Tibial nerve (tissue), 4 donors: Measurements from ENCODE around the gene IL37. TPM values are rescaled to one million over a fixed set of nuclear protein-coding genes. Genes with fewer than 3 reads are reported as not detected.
"Not testable (repeated sequence)": the region's sequence is repeated elsewhere in the genome, so short reads cannot be mapped to it uniquely, and the experiment has no call there.

Experiments
- DNase-seq, 2 donors: peaks; one replicate each; pipeline ENCODE4 v3.0.0-alpha.2; 2019; ENCODE audit warnings: low spot score in 2 of 2
- H3K27ac ChIP-seq, 4 donors: fragments of 200-600 bp; sonication (generic) in 3 of 4; one replicate each; pipeline ENCODE4 v1.5.1; 2017 to 2019; ENCODE audit warnings: mild to moderate bottlenecking in 1 of 4
- H3K27me3 ChIP-seq, 2 donors: fragments of 200-600 bp; sonication (generic) in 1 of 2; one replicate each; pipeline versions ENCODE4 v1.5.1 to v1.6.0; 2017 to 2019
- H3K36me3 ChIP-seq, 3 donors: fragments of 200-600 bp; sonication (generic); one replicate each; pipeline ENCODE4 v1.5.1; 2018 to 2019
- H3K4me1 ChIP-seq, 4 donors: fragments of 200-600 bp; sonication (generic) in 3 of 4; one replicate each; pipeline ENCODE4 v1.5.1; 2017 to 2019
- H3K4me3 ChIP-seq, 4 donors: fragments of 200-600 bp; sonication (generic) in 3 of 4; one replicate each; pipeline ENCODE4 v1.5.1; 2017 to 2019; ENCODE audit warnings: mild to moderate bottlenecking in 1 of 4, moderate library complexity in 1 of 4
- H3K9me3 ChIP-seq, 4 donors: fragments of 200-600 bp; sonication (generic) in 3 of 4; one replicate each; pipeline ENCODE4 v1.5.1; 2017 to 2019
- EP300 ChIP-seq, 2 donors: sonication (generic); formaldehyde crosslinking; IDR thresholded peaks; one replicate each; pipeline ENCODE4 v1.6.1; 2017; ENCODE audit warnings: antibody characterized with exemption in 2 of 2, mild to moderate bottlenecking in 1 of 2
- POLR2A ChIP-seq, 2 donors: fragments of 450-650 bp; IDR thresholded peaks; one replicate each; pipeline ENCODE4 v1.6.1; 2017; ENCODE audit warnings: antibody characterized with exemption in 2 of 2, mild to moderate bottlenecking in 2 of 2, moderate library complexity in 2 of 2
- WGBS, 2 donors: methylation state at CpG; one replicate each; pipeline ENCODE4 v1.1.5; 2018; 5-methylcytosine and 5-hydroxymethylcytosine counted together
- total RNA-seq, 4 donors: library from RNA; depleted of rRNA; stranded (reverse); fragments of >200 nt; gene quantifications; one replicate each; pipeline ENCODE4 v1.1.0, GENCODE V29; 2016
- TF ChIP-seq, protein P1 (sequence below), 5 experiments: fragments of 200-600 bp in 3 of 5; fragments of 450-650 bp in 2 of 5; sonication (generic) in 3 of 5; IDR thresholded peaks; one replicate each; pipeline ENCODE4 v1.5.1; 2016 to 2019; ENCODE audit warnings: antibody characterized with exemption in 5 of 5, mild to moderate bottlenecking in 3 of 5, moderate library complexity in 2 of 5

The IL37 gene
- total RNA-seq, 4 donors from 2014 or later, result not detected

GRCh38 chr2:112902816-112903215, 8.1 kb upstream of the IL37 start:
- H3K27ac ChIP-seq, result no peak overlapping the region
- no peaks in the 10 kb centered on the region for H3K36me3 ChIP-seq
- H3K4me3 ChIP-seq, result no peak overlapping the region
- H3K27me3 ChIP-seq, result no peaks in the 10 kb centered on the region
- no peaks in the 10 kb centered on the region for H3K9me3 ChIP-seq
- H3K4me1 ChIP-seq, result no peaks in the 10 kb centered on the region
- TF ChIP-seq POLR2A (IDR thresholded peaks at IDR 0.05), result no peak
- TF ChIP-seq, protein P1, sequence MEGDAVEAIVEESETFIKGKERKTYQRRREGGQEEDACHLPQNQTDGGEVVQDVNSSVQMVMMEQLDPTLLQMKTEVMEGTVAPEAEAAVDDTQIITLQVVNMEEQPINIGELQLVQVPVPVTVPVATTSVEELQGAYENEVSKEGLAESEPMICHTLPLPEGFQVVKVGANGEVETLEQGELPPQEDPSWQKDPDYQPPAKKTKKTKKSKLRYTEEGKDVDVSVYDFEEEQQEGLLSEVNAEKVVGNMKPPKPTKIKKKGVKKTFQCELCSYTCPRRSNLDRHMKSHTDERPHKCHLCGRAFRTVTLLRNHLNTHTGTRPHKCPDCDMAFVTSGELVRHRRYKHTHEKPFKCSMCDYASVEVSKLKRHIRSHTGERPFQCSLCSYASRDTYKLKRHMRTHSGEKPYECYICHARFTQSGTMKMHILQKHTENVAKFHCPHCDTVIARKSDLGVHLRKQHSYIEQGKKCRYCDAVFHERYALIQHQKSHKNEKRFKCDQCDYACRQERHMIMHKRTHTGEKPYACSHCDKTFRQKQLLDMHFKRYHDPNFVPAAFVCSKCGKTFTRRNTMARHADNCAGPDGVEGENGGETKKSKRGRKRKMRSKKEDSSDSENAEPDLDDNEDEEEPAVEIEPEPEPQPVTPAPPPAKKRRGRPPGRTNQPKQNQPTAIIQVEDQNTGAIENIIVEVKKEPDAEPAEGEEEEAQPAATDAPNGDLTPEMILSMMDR (IDR thresholded peaks at IDR 0.05), result no peak
- 78 to 81% methylated on average over 2 of the region's 2 CpGs for WGBS, 2 donors
- no peak for DNase-seq

DNA sequence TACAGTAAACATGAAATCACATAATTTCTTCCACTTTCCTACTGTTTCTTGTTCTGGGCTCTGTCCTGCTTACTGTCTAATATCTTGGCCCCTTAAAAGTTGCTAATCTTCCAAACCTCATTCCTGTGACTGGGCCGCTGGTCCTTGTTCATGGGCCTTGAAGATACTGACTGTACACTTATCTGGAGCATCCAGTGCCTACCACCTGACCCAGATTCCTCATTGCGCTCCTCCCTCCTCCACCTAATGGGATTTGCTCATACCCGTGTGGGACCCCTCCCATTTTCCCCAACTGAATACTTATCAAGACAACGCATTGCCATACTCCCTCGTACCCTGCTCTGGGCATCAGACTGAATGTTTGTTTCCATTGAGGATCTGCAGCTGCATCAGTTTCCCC, 6.1 kb upstream of the IL37 start:
- H3K4me3 ChIP-seq, result no peak overlapping the region
- H3K27me3 ChIP-seq, result no peaks in the 10 kb centered on the region
- H3K9me3 ChIP-seq, result no peaks in the 10 kb centered on the region
- no peaks in the 10 kb centered on the region for H3K4me1 ChIP-seq
- no peaks in the 10 kb centered on the region for H3K36me3 ChIP-seq
- no peak for DNase-seq
- no peak overlapping the region for H3K27ac ChIP-seq
- TF ChIP-seq EP300 (IDR thresholded peaks at IDR 0.05), result no peak
- TF ChIP-seq, protein P1 (IDR thresholded peaks at IDR 0.05), result no peak
- no peak for TF ChIP-seq POLR2A (IDR thresholded peaks at IDR 0.05)
- 82 to 86% methylated on average over 5 of the region's 5 CpGs for WGBS, 2 donors

DNA sequence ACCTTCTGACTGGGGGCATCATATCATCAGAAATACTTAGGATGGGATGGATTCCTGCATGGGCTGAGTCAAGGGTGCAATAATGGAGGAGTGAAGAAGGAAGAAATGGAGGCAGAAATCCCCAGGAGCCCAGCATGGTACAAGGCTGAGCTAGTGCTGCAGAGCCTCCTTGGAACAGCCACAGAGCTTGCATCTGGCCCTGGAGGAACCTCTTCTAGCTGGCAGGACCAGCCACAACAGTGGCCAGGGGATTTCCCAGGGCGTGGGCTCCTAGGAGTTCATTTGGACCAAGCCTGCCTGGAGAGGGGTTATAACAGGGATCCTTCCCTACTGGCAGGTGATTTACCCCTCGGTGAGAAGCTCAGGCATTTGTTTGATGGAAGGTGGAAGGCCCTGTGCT, 4.7 kb upstream of the IL37 start:
- no peak for DNase-seq
- no peaks in the 10 kb centered on the region for H3K9me3 ChIP-seq
- H3K27ac ChIP-seq, result no peak overlapping the region
- 71 to 85% methylated on average over 2 of the region's 2 CpGs for WGBS, 2 donors
- TF ChIP-seq POLR2A (IDR thresholded peaks at IDR 0.05) (no peak), EP300 (IDR thresholded peaks at IDR 0.05) (no peak)
- TF ChIP-seq, protein P1 (IDR thresholded peaks at IDR 0.05), result no peak
- H3K4me1 ChIP-seq, result no peaks in the 10 kb centered on the region
- H3K27me3 ChIP-seq, result no peaks in the 10 kb centered on the region
- no peak overlapping the region for H3K4me3 ChIP-seq
- H3K36me3 ChIP-seq, result no peaks in the 10 kb centered on the region

GRCh38 chr2:112907001-112907949, 3.7 kb upstream of the IL37 start:
- TF ChIP-seq, protein P1 (IDR thresholded peaks at IDR 0.05), result no peak
- TF ChIP-seq POLR2A (IDR thresholded peaks at IDR 0.05) (no peak), EP300 (IDR thresholded peaks at IDR 0.05) (no peak)
- Histone ChIP-seq H3K4me1 (no peaks in the 10 kb centered on the region), H3K9me3 (no peaks in the 10 kb centered on the region), H3K27ac (no peak overlapping the region), H3K27me3 (no peaks in the 10 kb centered on the region), H3K36me3 (no peaks in the 10 kb centered on the region), H3K4me3 (no peak overlapping the region)
- no peak for DNase-seq
- 93 to 94% methylated on average over 12 of the region's 12 CpGs for WGBS, 2 donors

DNA sequence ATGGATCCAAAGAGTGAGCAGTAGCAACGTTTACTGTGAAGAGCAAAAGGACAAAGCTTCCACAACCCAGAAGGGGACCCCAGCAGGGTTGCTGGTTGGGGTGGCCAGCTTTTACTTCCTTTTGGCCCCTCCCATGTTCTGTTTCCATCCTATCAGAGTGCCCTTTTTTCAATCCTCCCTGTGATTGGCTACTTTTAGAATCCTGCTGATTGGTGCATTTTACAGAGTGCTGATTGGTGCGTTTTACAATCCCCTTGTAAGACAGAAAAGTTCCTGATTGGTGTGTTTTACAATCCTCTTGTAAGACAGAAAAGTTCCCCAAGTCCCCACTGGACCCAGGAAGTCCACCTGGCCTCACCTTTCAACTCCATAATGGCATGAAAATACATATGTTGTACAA, 2.4 kb upstream of the IL37 start:
- WGBS, 2 donors, result 48 to 77% methylated on average over 2 of the region's 2 CpGs
- not testable (repeated sequence) for H3K27ac ChIP-seq, DNase-seq, H3K36me3 ChIP-seq, H3K27me3 ChIP-seq, H3K4me1 ChIP-seq, H3K9me3 ChIP-seq, H3K4me3 ChIP-seq
